ENCODE measurements around the gene MED31. TPM values are rescaled to one million over a fixed set of nuclear protein-coding genes. Genes with fewer than 3 reads are reported as not detected.

Gene MED31
- total and polyA plus RNA-seq, 10 donors: 6.0 to 28.9 (median 16.8) TPM

- Histone ChIP-seq H3K4me3 (peak overlapping the region in 1 of 8 donors; percentile 94), H3K36me3 (peaks cover 0 to 32% (median 13%) of the 10 kb centered on the region in 6 donors), H3K27ac (no peak overlapping the region), H3K27me3 (replicated peaks in 1 of 7) (no peaks in the 10 kb centered on the region), H3K4me1 (peaks cover 24 to 59% (median 38%) of the 10 kb centered on the region in 6 donors), H3K9me3 (no peaks in the 10 kb centered on the region)
- no peak for DNase-seq
- TF ChIP-seq CTCF (IDR thresholded peaks at IDR 0.05 in 8 of 11, conservative IDR thresholded peaks at IDR 0.05 in 3 of 11): no peak
- 51 to 72% (median 56%) methylated on average over 23 to 24 of the region's 24 CpGs for WGBS, 5 donors
- intact Hi-C loops (cut with DNase I; ENCODE audit: low total_unique reads): no loop called here
Observed at GRCh38 chr17:6638046-6638908, 13.1 kb downstream of the MED31 start.

GRCh38 chr17:6637458-6637840, 14.0 kb downstream of the MED31 start:
- no peak for DNase-seq
- H3K4me3 ChIP-seq: no peak overlapping the region
- H3K36me3 ChIP-seq: peaks cover 0 to 32% (median 17%) of the 10 kb centered on the region in 6 donors
- H3K9me3 ChIP-seq: no peaks in the 10 kb centered on the region
- intact Hi-C loops (cut with DNase I; ENCODE audit: low total_unique reads): no loop called here
- H3K4me1 ChIP-seq: peaks cover 24 to 51% (median 32%) of the 10 kb centered on the region in 6 donors
- TF ChIP-seq POLR2AphosphoS5 (IDR thresholded peaks at IDR 0.05) (no peak), CTCF (IDR thresholded peaks at IDR 0.05 in 8 of 11, conservative IDR thresholded peaks at IDR 0.05 in 3 of 11) (no peak), POLR2A (IDR thresholded peaks at IDR 0.05) (no peak)
- 93 to 97% (median 94%) methylated on average over 6 of the region's 6 CpGs for WGBS, 5 donors
- no peaks in the 10 kb centered on the region for H3K27me3 ChIP-seq (replicated peaks in 1 of 7)
- H3K27ac ChIP-seq: no peak overlapping the region

GRCh38 chr17:6636616-6637457, 14.6 kb downstream of the MED31 start:
- no peak for DNase-seq
- intact Hi-C loops (cut with DNase I; ENCODE audit: low total_unique reads): no loop called here
- Histone ChIP-seq H3K9me3 (no peaks in the 10 kb centered on the region), H3K27ac (no peak overlapping the region), H3K4me1 (peaks cover 19 to 44% (median 26%) of the 10 kb centered on the region in 6 donors), H3K4me3 (no peak overlapping the region), H3K27me3 (replicated peaks in 1 of 7) (no peaks in the 10 kb centered on the region), H3K36me3 (peaks cover 0 to 33% (median 20%) of the 10 kb centered on the region in 6 donors)
- TF ChIP-seq POLR2AphosphoS5 (IDR thresholded peaks at IDR 0.05): peak in 1 of 3 donors; percentile 20
- TF ChIP-seq POLR2A (IDR thresholded peaks at IDR 0.05): no peak
- 91 to 97% (median 92%) methylated on average over 17 of the region's 17 CpGs for WGBS, 5 donors

- Histone ChIP-seq H3K4me3 (no peak overlapping the region), H3K4me1 (peaks cover 15 to 37% (median 20%) of the 10 kb centered on the region in 6 donors), H3K27me3 (replicated peaks in 1 of 7) (no peaks in the 10 kb centered on the region), H3K27ac (no peak overlapping the region), H3K36me3 (peaks cover 0 to 40% (median 21%) of the 10 kb centered on the region in 6 donors), H3K9me3 (no peaks in the 10 kb centered on the region)
- TF ChIP-seq POLR2A (IDR thresholded peaks at IDR 0.05) (no peak), POLR2AphosphoS5 (IDR thresholded peaks at IDR 0.05) (no peak), CTCF (IDR thresholded peaks at IDR 0.05 in 8 of 11, conservative IDR thresholded peaks at IDR 0.05 in 3 of 11) (no peak)
- 81 to 100% (median 90%) methylated on average over 2 of the region's 2 CpGs for WGBS, 5 donors
- intact Hi-C loops (cut with DNase I; ENCODE audit: low total_unique reads): no loop called here
- DNase-seq: no peak
Observed at GRCh38 chr17:6636105-6636504, 15.3 kb downstream of the MED31 start.
